K562 (cell line): ENCODE measurements around the gene CDK5RAP3. TPM values are rescaled to one million over a fixed set of nuclear protein-coding genes. Genes with fewer than 3 reads are reported as not detected.

Source experiments
- DPF2 ChIP-seq: fragments of 450-650 bp; IDR thresholded peaks from 2 replicates; pipeline ENCODE4 v1.6.1; 2016
- SMARCA4 ChIP-seq: fragments of 450-650 bp; IDR thresholded peaks from 2 replicates; pipeline ENCODE4 v1.6.1; 2016
- SOX6 ChIP-seq: fragments of 450-650 bp; IDR thresholded peaks from 2 replicates; pipeline ENCODE4 v1.6.1; 2014; ENCODE audit warnings: mild to moderate bottlenecking
- SRF ChIP-seq, 2 experiments: fragments of 250-450, 450-650 bp in 1 of 2; sonication (Bioruptor Pico) in 1 of 2; sonication (generic) in 1 of 2; formaldehyde crosslinking; IDR thresholded peaks; 2 replicates each; pipeline versions ENCODE4 v1.5.0 to v1.5.1; 2020 to 2022; ENCODE audit warnings: mild to moderate bottlenecking in 1 of 2, missing genetic modification reagents in 1 of 2
- TAF15 ChIP-seq: fragments of 200-400 bp; formaldehyde crosslinking; IDR thresholded peaks from 2 replicates; pipeline ENCODE4 v1.6.1; 2017; ENCODE audit warnings: mild to moderate bottlenecking, low read depth, low read length, moderate library complexity
- ZBTB7A ChIP-seq: IDR thresholded peaks from 2 replicates; pipeline ENCODE4 v1.6.1; 2011; ENCODE audit warnings: low read depth, mild to moderate bottlenecking, low read length, moderate library complexity, borderline replicate concordance; ENCODE audit not compliant: control insufficient read depth
- ZNF134 ChIP-seq: fragments of 250-450 bp; sonication (Bioruptor Pico); conservative IDR thresholded peaks from 2 replicates; pipeline ENCODE4 v1.4.0; 2020
- ZNF76 ChIP-seq: fragments of 250-450 bp; sonication (Bioruptor Pico); IDR thresholded peaks from 2 replicates; pipeline ENCODE4 v1.4.0; 2020; ENCODE audit warnings: mild to moderate bottlenecking, moderate library complexity, borderline replicate concordance
- polyA plus RNA-seq, 8 experiments: library from polyadenylated mRNA; depleted of rRNA in 4 of 8; stranded (reverse) in 5 of 8; unstranded in 3 of 8; fragments of >200 nt; fragmentation: Nextera tagmentation in 2 of 8; fragmentation: Illumina TruSeq in 1 of 8; extraction: Ambion mirVana in 2 of 8; extraction: Trizol in 1 of 8; gene quantifications; 2 replicates each; pipeline versions ENCODE4 v1.2.1 to v1.2.3, GENCODE V29; 2011 to 2014; ENCODE audit warnings: inconsistent platforms in 1 of 8, missing spikeins in 1 of 8
- total RNA-seq, 7 experiments: library from RNA; depleted of rRNA in 6 of 7; stranded (reverse); fragments of >200 nt in 6 of 7; fragmentation: Illumina TruSeq in 2 of 7; extraction: Trizol in 2 of 7; gene quantifications; 2 replicates each; pipeline versions ENCODE4 v1.2.1 to v1.2.3, GENCODE V29; 2011 to 2021; ENCODE audit warnings: low replicate concordance in 1 of 7
- TF ChIP-seq, protein P1 (sequence below): fragments of 250-450 bp; sonication (Bioruptor Pico); IDR thresholded peaks from 2 replicates; pipeline ENCODE4 v1.4.0; 2020
- TF ChIP-seq, protein P2 (sequence below): fragments of 450-650 bp; IDR thresholded peaks from 2 replicates; pipeline ENCODE4 v1.6.1; 2016; ENCODE audit warnings: low read depth, mild to moderate bottlenecking, moderate library complexity
- TF ChIP-seq, protein P3 (sequence below): fragments of 450-650 bp; IDR thresholded peaks from 2 replicates; pipeline ENCODE4 v1.6.1; 2016; ENCODE audit warnings: low read depth
- TF ChIP-seq, protein P4 (sequence below): fragments of 450-650 bp; formaldehyde crosslinking; IDR thresholded peaks from 2 replicates; pipeline ENCODE4 v1.4.0; 2020; ENCODE audit warnings: mild to moderate bottlenecking, moderate library complexity

Gene CDK5RAP3
- total and polyA plus RNA-seq, 9 of the 15 experiments (the other 6 are each of a cell fraction or from before 2014, with no cell fraction given), result 44.2 to 202 (median 91.5) TPM

DNA sequence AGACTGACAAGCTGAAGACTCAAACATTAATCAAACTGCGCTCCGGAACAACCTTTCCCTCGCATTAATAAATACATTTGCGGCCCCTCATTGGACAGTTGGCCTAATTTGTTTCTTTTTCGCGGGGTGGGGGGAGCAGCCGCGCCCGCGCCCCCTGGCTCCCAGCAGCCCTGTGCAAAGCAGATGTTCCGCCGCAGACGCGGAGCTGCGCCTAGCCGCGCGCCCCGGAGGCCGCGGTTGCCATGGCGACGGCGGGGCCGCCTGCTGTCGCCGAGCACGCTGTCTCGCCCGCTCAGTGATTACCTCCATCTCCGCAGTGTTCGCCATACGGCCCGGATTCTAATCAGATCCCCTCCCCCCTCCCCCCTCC lies 41.2 kb downstream of the CDK5RAP3 start (continued):
- TF ChIP-seq, protein P1, sequence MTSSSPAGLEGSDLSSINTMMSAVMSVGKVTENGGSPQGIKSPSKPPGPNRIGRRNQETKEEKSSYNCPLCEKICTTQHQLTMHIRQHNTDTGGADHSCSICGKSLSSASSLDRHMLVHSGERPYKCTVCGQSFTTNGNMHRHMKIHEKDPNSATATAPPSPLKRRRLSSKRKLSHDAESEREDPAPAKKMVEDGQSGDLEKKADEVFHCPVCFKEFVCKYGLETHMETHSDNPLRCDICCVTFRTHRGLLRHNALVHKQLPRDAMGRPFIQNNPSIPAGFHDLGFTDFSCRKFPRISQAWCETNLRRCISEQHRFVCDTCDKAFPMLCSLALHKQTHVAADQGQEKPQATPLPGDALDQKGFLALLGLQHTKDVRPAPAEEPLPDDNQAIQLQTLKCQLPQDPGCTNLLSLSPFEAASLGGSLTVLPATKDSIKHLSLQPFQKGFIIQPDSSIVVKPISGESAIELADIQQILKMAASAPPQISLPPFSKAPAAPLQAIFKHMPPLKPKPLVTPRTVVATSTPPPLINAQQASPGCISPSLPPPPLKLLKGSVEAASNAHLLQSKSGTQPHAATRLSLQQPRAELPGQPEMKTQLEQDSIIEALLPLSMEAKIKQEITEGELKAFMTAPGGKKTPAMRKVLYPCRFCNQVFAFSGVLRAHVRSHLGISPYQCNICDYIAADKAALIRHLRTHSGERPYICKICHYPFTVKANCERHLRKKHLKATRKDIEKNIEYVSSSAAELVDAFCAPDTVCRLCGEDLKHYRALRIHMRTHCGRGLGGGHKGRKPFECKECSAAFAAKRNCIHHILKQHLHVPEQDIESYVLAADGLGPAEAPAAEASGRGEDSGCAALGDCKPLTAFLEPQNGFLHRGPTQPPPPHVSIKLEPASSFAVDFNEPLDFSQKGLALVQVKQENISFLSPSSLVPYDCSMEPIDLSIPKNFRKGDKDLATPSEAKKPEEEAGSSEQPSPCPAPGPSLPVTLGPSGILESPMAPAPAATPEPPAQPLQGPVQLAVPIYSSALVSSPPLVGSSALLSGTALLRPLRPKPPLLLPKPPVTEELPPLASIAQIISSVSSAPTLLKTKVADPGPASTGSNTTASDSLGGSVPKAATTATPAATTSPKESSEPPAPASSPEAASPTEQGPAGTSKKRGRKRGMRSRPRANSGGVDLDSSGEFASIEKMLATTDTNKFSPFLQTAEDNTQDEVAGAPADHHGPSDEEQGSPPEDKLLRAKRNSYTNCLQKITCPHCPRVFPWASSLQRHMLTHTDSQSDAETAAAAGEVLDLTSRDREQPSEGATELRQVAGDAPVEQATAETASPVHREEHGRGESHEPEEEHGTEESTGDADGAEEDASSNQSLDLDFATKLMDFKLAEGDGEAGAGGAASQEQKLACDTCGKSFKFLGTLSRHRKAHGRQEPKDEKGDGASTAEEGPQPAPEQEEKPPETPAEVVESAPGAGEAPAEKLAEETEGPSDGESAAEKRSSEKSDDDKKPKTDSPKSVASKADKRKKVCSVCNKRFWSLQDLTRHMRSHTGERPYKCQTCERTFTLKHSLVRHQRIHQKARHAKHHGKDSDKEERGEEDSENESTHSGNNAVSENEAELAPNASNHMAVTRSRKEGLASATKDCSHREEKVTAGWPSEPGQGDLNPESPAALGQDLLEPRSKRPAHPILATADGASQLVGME (CRISPR knock-in tag), result no peak
- TF ChIP-seq ZNF76 (no peak), DPF2 (no peak), ZNF134 (CRISPR knock-in tag) (no peak), TAF15 (no peak), ZBTB7A (no peak), SOX6 (no peak), SMARCA4 (no peak), SRF (CRISPR knock-in tag; IDR thresholded peaks at IDR 0.05) (no peak)
- TF ChIP-seq, protein P2, sequence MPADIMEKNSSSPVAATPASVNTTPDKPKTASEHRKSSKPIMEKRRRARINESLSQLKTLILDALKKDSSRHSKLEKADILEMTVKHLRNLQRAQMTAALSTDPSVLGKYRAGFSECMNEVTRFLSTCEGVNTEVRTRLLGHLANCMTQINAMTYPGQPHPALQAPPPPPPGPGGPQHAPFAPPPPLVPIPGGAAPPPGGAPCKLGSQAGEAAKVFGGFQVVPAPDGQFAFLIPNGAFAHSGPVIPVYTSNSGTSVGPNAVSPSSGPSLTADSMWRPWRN, result no peak
- TF ChIP-seq, protein P3, sequence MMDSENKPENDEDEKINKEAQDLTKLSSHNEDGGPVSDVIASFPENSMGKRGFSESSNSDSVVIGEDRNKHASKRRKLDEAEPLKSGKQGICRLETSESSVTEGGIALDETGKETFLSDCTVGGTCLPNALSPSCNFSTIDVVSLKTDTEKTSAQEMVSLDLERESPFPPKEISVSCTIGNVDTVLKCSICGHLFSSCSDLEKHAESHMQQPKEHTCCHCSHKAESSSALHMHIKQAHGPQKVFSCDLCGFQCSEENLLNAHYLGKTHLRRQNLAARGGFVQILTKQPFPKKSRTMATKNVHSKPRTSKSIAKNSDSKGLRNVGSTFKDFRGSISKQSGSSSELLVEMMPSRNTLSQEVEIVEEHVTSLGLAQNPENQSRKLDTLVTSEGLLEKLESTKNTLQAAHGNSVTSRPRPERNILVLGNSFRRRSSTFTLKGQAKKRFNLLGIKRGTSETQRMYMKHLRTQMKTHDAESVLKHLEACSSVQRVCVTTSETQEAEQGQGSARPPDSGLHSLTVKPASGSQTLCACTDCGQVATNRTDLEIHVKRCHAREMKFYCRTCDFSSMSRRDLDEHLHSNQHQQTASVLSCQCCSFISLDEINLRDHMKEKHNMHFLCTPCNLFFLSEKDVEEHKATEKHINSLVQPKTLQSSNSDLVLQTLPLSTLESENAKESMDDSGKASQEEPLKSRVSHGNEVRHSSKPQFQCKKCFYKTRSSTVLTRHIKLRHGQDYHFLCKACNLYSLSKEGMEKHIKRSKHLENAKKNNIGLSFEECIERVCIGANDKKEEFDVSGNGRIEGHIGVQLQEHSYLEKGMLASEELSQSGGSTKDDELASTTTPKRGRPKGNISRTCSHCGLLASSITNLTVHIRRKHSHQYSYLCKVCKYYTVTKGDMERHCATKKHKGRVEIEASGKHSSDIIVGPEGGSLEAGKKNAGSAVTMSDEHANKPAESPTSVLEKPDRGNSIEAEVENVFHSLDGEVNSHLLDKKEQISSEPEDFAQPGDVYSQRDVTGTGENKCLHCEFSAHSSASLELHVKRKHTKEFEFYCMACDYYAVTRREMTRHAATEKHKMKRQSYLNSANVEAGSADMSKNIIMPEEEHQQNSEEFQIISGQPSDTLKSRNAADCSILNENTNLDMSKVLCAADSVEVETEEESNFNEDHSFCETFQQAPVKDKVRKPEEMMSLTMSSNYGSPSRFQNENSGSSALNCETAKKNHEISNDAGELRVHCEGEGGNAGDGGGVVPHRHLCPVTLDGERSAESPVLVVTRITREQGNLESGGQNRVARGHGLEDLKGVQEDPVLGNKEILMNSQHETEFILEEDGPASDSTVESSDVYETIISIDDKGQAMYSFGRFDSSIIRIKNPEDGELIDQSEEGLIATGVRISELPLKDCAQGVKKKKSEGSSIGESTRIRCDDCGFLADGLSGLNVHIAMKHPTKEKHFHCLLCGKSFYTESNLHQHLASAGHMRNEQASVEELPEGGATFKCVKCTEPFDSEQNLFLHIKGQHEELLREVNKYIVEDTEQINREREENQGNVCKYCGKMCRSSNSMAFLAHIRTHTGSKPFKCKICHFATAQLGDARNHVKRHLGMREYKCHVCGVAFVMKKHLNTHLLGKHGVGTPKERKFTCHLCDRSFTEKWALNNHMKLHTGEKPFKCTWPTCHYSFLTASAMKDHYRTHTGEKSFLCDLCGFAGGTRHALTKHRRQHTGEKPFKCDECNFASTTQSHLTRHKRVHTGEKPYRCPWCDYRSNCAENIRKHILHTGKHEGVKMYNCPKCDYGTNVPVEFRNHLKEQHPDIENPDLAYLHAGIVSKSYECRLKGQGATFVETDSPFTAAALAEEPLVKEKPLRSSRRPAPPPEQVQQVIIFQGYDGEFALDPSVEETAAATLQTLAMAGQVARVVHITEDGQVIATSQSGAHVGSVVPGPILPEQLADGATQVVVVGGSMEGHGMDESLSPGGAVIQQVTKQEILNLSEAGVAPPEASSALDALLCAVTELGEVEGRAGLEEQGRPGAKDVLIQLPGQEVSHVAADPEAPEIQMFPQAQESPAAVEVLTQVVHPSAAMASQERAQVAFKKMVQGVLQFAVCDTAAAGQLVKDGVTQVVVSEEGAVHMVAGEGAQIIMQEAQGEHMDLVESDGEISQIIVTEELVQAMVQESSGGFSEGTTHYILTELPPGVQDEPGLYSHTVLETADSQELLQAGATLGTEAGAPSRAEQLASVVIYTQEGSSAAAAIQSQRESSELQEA, result no peak
- TF ChIP-seq, protein P4, sequence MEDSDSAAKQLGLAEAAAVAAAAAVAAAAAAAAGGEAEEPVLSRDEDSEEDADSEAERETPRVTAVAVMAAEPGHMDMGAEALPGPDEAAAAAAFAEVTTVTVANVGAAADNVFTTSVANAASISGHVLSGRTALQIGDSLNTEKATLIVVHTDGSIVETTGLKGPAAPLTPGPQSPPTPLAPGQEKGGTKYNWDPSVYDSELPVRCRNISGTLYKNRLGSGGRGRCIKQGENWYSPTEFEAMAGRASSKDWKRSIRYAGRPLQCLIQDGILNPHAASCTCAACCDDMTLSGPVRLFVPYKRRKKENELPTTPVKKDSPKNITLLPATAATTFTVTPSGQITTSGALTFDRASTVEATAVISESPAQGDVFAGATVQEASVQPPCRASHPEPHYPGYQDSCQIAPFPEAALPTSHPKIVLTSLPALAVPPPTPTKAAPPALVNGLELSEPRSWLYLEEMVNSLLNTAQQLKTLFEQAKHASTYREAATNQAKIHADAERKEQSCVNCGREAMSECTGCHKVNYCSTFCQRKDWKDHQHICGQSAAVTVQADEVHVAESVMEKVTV (CRISPR knock-in tag), result no peak
